ENCODE data around the gene ZMYND8.
"Not testable (repeated sequence)": the region's sequence is repeated elsewhere in the genome, so short reads cannot be mapped to it uniquely, and the experiment has no call there.

Gene ZMYND8

DNA sequence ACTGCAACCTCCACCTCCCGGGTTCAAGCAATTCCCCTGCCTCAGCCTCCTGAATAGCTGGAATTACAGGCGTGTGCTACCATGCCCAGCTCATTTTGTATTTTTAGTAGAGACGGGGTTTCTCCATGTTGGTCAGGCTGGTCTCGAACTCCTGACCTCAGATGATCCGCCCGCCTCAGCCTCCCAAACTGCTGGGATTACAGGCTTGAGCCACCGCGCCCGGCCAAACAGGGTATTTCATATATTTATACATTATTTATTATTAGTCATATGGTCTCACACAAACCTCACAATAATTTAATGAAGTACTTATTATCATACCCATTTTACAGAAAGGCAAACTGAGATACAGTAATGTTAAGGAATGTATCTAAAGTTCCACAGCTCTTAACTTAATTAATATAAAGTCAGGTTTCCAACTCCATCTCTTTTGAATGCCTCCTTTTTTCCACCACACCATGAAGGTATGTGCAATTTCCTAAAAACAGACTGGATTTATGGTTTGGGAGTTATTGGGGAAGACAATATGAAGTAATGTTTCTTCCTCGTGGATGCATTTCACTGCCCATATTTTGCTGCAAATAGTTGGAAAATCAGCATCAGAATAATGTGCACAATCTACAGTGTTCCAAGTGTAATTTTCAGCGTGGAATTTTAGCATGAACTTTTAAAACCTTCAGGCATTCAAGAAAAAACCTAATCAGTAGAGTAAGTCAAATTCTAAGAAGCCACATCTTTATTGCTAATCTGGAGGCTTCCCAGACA lies 65.7 kb downstream of the ZMYND8 start:
- no peaks in the 10 kb centered on the region for H3K4me1 ChIP-seq (ENCODE audit: insufficient read depth, low read length, severe bottlenecking)
- H2AFZ ChIP-seq (ENCODE audit: low read length), result no peak overlapping the region
- no peak overlapping the region for H3K27ac ChIP-seq (ENCODE audit: low read depth, low read length, poor library complexity, severe bottlenecking)
- H3K27me3 ChIP-seq (ENCODE audit: insufficient read depth, low read length), result no peaks in the 10 kb centered on the region
- no peaks in the 10 kb centered on the region for H3K79me2 ChIP-seq (ENCODE audit: insufficient read depth, low read length)
- no peak overlapping the region for H3K9ac ChIP-seq (ENCODE audit: low read length)
- peaks cover 93% of the 10 kb centered on the region for H3K36me3 ChIP-seq (ENCODE audit: insufficient read depth, low read length)
- no peaks in the 10 kb centered on the region for H3K9me2 ChIP-seq (ENCODE audit: low read depth, low read length)
- H3F3A ChIP-seq (ENCODE audit: insufficient read depth, low read length), result no peaks in the 10 kb centered on the region
- TF ChIP-seq, protein P1, sequence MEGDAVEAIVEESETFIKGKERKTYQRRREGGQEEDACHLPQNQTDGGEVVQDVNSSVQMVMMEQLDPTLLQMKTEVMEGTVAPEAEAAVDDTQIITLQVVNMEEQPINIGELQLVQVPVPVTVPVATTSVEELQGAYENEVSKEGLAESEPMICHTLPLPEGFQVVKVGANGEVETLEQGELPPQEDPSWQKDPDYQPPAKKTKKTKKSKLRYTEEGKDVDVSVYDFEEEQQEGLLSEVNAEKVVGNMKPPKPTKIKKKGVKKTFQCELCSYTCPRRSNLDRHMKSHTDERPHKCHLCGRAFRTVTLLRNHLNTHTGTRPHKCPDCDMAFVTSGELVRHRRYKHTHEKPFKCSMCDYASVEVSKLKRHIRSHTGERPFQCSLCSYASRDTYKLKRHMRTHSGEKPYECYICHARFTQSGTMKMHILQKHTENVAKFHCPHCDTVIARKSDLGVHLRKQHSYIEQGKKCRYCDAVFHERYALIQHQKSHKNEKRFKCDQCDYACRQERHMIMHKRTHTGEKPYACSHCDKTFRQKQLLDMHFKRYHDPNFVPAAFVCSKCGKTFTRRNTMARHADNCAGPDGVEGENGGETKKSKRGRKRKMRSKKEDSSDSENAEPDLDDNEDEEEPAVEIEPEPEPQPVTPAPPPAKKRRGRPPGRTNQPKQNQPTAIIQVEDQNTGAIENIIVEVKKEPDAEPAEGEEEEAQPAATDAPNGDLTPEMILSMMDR (IDR thresholded peaks at IDR 0.05; ENCODE audit: low read length), result no peak
- no peak for TF ChIP-seq EZH2 (IDR thresholded peaks at IDR 0.05; ENCODE audit: borderline replicate concordance, low read length)
- no peaks in the 10 kb centered on the region for H3K9me3 ChIP-seq (ENCODE audit: low read length)
- H3K4me3 ChIP-seq (ENCODE audit: low read depth, low read length, poor library complexity, severe bottlenecking), result no peak overlapping the region
- H3K4me2 ChIP-seq (ENCODE audit: low read length), result no peak overlapping the region
- H4K20me1 ChIP-seq (ENCODE audit: insufficient read depth, low read length), result no peaks in the 10 kb centered on the region

DNA sequence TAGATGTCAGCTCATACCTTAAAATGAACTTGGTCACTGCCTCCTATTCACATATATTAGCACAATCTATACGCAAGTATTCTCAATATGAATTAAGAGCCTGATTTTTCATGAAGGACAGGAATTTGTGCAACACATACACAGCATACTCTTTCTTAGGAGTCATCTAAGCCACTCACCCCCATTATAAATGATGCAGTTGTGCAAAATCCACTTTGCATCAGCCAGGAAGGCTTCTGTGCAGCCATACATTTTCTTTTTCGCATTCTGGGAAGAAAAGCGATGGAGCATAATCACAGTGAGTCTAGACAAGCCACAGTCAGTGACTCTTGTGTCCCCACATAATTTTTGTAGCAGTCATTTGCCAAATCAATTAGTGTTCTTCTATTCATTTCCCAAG lies 66.5 kb downstream of the ZMYND8 start:
- H3K9me3 ChIP-seq (ENCODE audit: low read length), result no peaks in the 10 kb centered on the region
- H3K79me2 ChIP-seq (ENCODE audit: insufficient read depth, low read length), result no peaks in the 10 kb centered on the region
- H3K36me3 ChIP-seq (ENCODE audit: insufficient read depth, low read length), result peaks cover 92% of the 10 kb centered on the region
- H2AFZ ChIP-seq (ENCODE audit: low read length), result no peak overlapping the region
- H3K4me2 ChIP-seq (ENCODE audit: low read length), result no peak overlapping the region
- H3K27me3 ChIP-seq (ENCODE audit: insufficient read depth, low read length), result no peaks in the 10 kb centered on the region
- no peak overlapping the region for H3K27ac ChIP-seq (ENCODE audit: low read depth, low read length, poor library complexity, severe bottlenecking)
- no peaks in the 10 kb centered on the region for H3K4me1 ChIP-seq (ENCODE audit: insufficient read depth, low read length, severe bottlenecking)
- no peaks in the 10 kb centered on the region for H4K20me1 ChIP-seq (ENCODE audit: insufficient read depth, low read length)
- H3K4me3 ChIP-seq (ENCODE audit: low read depth, low read length, poor library complexity, severe bottlenecking), result no peak overlapping the region
- TF ChIP-seq, protein P1 (IDR thresholded peaks at IDR 0.05; ENCODE audit: low read length), result no peak
- TF ChIP-seq EZH2 (IDR thresholded peaks at IDR 0.05; ENCODE audit: borderline replicate concordance, low read length), result no peak
- no peaks in the 10 kb centered on the region for H3F3A ChIP-seq (ENCODE audit: insufficient read depth, low read length)
- H3K9me2 ChIP-seq (ENCODE audit: low read depth, low read length), result no peaks in the 10 kb centered on the region
- no peak overlapping the region for H3K9ac ChIP-seq (ENCODE audit: low read length)

DNA sequence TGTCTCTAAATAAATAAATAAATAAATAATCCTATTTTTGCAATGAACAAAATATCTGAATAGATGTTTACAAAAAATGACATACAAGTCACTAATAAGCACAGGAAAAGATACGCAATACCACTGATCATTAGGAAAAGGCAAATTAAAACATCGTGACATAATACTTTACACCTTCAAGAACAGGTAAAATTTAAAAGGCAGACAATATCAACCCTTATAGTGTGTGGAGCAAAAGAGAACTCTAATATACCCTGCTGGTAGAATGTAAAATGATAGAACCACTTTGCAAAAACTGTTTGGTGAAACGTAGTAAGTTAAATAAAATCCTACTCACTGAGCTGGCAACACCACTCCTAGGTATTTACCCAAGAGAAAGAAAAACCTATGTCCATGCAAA lies 67.4 kb downstream of the ZMYND8 start:
- Histone ChIP-seq H3K79me2 (ENCODE audit: insufficient read depth, low read length) (no peaks in the 10 kb centered on the region), H3K27me3 (ENCODE audit: insufficient read depth, low read length) (no peaks in the 10 kb centered on the region), H3K9me2 (ENCODE audit: low read depth, low read length) (no peaks in the 10 kb centered on the region), H3K27ac (ENCODE audit: low read depth, low read length, poor library complexity, severe bottlenecking) (no peak overlapping the region), H3K4me3 (ENCODE audit: low read depth, low read length, poor library complexity, severe bottlenecking) (no peak overlapping the region), H2AFZ (ENCODE audit: low read length) (no peak overlapping the region), H3K36me3 (ENCODE audit: insufficient read depth, low read length) (peaks cover 92% of the 10 kb centered on the region), H3K9ac (ENCODE audit: low read length) (no peak overlapping the region), H3K9me3 (ENCODE audit: low read length) (no peaks in the 10 kb centered on the region), H3F3A (ENCODE audit: insufficient read depth, low read length) (no peaks in the 10 kb centered on the region), H3K4me1 (ENCODE audit: insufficient read depth, low read length, severe bottlenecking) (no peaks in the 10 kb centered on the region), H3K4me2 (ENCODE audit: low read length) (no peak overlapping the region), H4K20me1 (ENCODE audit: insufficient read depth, low read length) (no peaks in the 10 kb centered on the region)
- TF ChIP-seq, protein P1 (IDR thresholded peaks at IDR 0.05; ENCODE audit: low read length), result no peak
- no peak for TF ChIP-seq EZH2 (IDR thresholded peaks at IDR 0.05; ENCODE audit: borderline replicate concordance, low read length)

DNA sequence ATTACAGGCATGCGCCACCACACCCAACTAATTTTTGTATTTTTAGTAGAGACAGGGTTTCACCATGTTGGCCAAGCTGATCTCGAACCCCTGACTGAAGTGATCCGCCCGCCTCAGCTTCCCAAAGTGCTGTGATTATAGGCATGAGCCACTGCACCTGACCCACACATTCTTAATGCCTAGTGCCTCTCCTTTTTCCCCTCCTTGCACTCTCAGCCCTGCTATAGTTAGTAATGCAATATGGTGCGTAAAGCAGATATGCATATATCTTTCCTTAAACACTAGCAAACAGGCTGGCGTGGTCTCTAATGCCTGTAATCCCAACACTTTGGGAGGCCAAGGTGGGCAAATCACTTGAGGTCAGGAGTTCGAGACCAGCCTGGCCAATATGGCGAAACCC lies 68.0 kb downstream of the ZMYND8 start:
- not testable (repeated sequence) for H3K27me3 ChIP-seq (ENCODE audit: insufficient read depth, low read length); H3K4me2 ChIP-seq (ENCODE audit: low read length); H3K9me3 ChIP-seq (ENCODE audit: low read length); H3K9me2 ChIP-seq (ENCODE audit: low read depth, low read length); H3K9ac ChIP-seq (ENCODE audit: low read length); H4K20me1 ChIP-seq (ENCODE audit: insufficient read depth, low read length); H3K27ac ChIP-seq (ENCODE audit: low read depth, low read length, poor library complexity, severe bottlenecking); H3K4me1 ChIP-seq (ENCODE audit: insufficient read depth, low read length, severe bottlenecking); H3K4me3 ChIP-seq (ENCODE audit: low read depth, low read length, poor library complexity, severe bottlenecking); H2AFZ ChIP-seq (ENCODE audit: low read length); H3K79me2 ChIP-seq (ENCODE audit: insufficient read depth, low read length); H3F3A ChIP-seq (ENCODE audit: insufficient read depth, low read length)
- peaks cover 92% of the 10 kb centered on the region for H3K36me3 ChIP-seq (ENCODE audit: insufficient read depth, low read length)

All from OCI-LY1 (cell line).